ENCODE results near the gene MTA3.

Gene MTA3

GRCh38 chr2:42796427-42797248, 228.2 kb downstream of the MTA3 start:
- no peak for TF ChIP-seq CTCF (IDR thresholded peaks at IDR 0.05)

DNA sequence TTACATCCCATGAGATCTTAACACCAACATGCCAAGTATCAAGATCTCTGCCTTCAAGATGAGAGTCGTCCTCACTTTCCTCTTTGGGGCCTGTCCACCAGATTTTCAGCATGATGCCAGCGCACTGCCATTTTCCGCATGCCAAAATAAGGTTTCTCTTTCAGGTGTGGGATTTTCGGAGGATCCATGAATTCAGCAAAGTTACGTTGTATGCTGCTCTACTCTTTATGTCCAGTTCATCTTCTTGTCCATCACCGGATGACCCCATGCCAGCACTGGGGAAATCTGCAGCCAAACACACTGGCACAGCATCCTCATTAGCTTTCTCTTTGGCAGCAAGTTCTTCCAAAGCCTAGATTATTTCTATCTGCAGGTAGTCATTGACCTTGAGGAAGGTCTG, 228.8 kb downstream of the MTA3 start:
- no peak for TF ChIP-seq CTCF (IDR thresholded peaks at IDR 0.05)

DNA sequence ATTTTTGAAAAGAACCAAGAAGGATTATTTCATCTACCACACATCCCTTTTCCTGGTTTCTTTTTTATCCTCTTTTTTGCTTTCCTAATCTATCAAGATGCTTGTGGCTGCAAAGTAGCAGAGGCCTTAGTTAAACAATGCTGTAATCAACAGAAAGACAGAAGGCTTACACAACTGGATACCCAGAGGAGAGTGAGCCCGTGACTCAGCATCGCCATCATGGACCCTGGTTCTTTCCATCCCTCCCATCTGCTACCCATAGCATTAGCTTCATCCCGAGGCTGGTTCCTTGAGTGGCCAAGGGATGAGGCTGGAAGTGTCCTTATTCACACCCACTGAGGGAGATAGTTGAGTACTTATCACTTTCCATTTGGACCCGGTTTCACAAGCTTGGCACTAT, 231.4 kb downstream of the MTA3 start:
- no peak for TF ChIP-seq CTCF (IDR thresholded peaks at IDR 0.05)

- no peak for TF ChIP-seq CTCF (IDR thresholded peaks at IDR 0.05)
These were observed 232.1 kb downstream of the MTA3 start for GRCh38 chr2:42800461-42800962.

GRCh38 chr2:42800981-42801380, 232.5 kb downstream of the MTA3 start:
- no peak for TF ChIP-seq CTCF (IDR thresholded peaks at IDR 0.05)

DNA sequence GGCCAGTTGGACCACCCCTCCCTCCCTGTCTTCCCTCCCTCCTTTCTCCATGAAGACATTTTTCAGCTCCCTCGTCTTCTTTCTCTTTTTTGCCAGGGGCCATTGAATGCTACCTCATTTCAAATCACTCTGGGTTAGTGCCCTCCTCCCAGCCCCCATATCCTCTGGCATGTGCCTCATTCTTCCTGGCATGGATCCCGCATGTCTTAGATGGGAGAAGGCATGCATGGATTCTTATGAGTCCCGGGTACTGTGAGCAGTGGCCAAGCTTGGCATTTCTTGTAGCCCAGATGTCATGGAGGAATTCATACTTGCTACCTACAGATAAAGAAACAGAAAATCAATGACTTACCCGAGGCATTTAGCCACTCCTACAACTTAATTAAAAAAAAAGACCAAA, 232.9 kb downstream of the MTA3 start:
- TF ChIP-seq CTCF (IDR thresholded peaks at IDR 0.05), result no peak

- TF ChIP-seq CTCF (IDR thresholded peaks at IDR 0.05), result no peak
These were observed 233.7 kb downstream of the MTA3 start for GRCh38 chr2:42802150-42802549.
